Endothelial cell of umbilical vein (primary cell): ENCODE data around the gene ITIH3.

Experiments used
- EZH2 ChIP-seq: IDR thresholded peaks from 2 replicates; pipeline ENCODE4 v1.6.1; 2012; ENCODE audit warnings: borderline replicate concordance, low read depth, mild to moderate bottlenecking, moderate library complexity, low read length, inconsistent platforms; ENCODE audit not compliant: severe bottlenecking
- TF ChIP-seq, protein P1 (sequence below), 2 donors: IDR thresholded peaks; 1 replicate in 1 of 2; 2 replicates in 1 of 2; pipeline ENCODE4 v1.5.1; 2011; ENCODE audit warnings: low read length in 2 of 2, mild to moderate bottlenecking in 2 of 2, moderate library complexity in 2 of 2, control low read depth in 1 of 2, inconsistent platforms in 1 of 2, low read depth in 1 of 2; ENCODE audit not compliant: insufficient read depth in 1 of 2; ENCODE audit errors: extremely low read depth in 1 of 2

DNA sequence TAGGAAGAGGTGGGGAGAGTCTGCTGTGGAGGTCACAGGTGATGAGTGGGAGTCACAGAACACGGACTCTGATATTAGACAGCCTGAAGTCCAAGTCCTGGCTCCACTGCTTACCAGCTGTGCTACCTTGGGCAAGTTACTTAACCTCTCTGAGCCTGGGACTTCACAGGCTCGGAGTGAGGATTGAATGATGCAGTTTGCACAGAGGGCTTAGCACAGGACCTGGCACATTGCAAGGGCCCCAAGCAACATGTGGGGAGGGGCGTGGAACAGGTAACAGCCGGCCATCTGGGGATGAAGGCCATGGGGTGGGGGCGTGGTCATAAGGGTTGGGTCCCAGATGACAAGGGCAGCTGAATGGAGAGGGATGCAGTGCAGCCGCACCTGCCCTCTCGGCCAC, 4.3 kb upstream of the ITIH3 start:
- TF ChIP-seq, protein P1, sequence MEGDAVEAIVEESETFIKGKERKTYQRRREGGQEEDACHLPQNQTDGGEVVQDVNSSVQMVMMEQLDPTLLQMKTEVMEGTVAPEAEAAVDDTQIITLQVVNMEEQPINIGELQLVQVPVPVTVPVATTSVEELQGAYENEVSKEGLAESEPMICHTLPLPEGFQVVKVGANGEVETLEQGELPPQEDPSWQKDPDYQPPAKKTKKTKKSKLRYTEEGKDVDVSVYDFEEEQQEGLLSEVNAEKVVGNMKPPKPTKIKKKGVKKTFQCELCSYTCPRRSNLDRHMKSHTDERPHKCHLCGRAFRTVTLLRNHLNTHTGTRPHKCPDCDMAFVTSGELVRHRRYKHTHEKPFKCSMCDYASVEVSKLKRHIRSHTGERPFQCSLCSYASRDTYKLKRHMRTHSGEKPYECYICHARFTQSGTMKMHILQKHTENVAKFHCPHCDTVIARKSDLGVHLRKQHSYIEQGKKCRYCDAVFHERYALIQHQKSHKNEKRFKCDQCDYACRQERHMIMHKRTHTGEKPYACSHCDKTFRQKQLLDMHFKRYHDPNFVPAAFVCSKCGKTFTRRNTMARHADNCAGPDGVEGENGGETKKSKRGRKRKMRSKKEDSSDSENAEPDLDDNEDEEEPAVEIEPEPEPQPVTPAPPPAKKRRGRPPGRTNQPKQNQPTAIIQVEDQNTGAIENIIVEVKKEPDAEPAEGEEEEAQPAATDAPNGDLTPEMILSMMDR (IDR thresholded peaks at IDR 0.05; ENCODE audit: extremely low read depth in 1 of 2, insufficient read depth in 1 of 2, low read depth in 1 of 2, low read length in 2 of 2), result no peak
- no peak for TF ChIP-seq EZH2
